SK-N-SH (cell line): ENCODE data around the gene SEMA4B.

Experiments
- CTCF ChIP-seq: fragments of 200-600 bp; sonication (generic); IDR thresholded peaks from 2 replicates; pipeline ENCODE4 v1.6.1; 2017; ENCODE audit warnings: antibody characterized with exemption, mild to moderate bottlenecking, moderate library complexity
- EP300 ChIP-seq, 2 experiments: IDR thresholded peaks; 2 replicates each; pipeline versions ENCODE4 v1.4.0 to v1.6.1; 2012; ENCODE audit warnings: borderline replicate concordance in 1 of 2, low read depth in 1 of 2, low read length in 1 of 2
- EZH2phosphoT487 ChIP-seq: fragments of 200-600 bp; sonication (generic); IDR thresholded peaks from 2 replicates; pipeline ENCODE4 v1.6.1; 2017; ENCODE audit warnings: low read depth, mixed run types, mild to moderate bottlenecking, antibody characterized with exemption, moderate library complexity, borderline replicate concordance
- GATA2 ChIP-seq: sonication (generic); formaldehyde crosslinking; IDR thresholded peaks from 2 replicates; pipeline ENCODE4 v1.5.0; 2020; ENCODE audit warnings: mild to moderate bottlenecking, missing genetic modification reagents
- MAX ChIP-seq: IDR thresholded peaks from 2 replicates; pipeline ENCODE4 v1.4.0; 2012; ENCODE audit warnings: low read depth
- MXI1 ChIP-seq: IDR thresholded peaks from 2 replicates; pipeline ENCODE4 v1.6.1; 2012; ENCODE audit warnings: mild to moderate bottlenecking, low read depth, low read length, improper control_type of control experiment
- PBX3 ChIP-seq: IDR thresholded peaks from 2 replicates; pipeline ENCODE4; 2012
- RAD21 ChIP-seq: IDR thresholded peaks from 2 replicates; pipeline ENCODE4 v1.6.1; 2012; ENCODE audit warnings: mild to moderate bottlenecking, low read length
- USF1 ChIP-seq: IDR thresholded peaks from 2 replicates; pipeline ENCODE4 v1.4.0; 2012; ENCODE audit warnings: low read depth, borderline replicate concordance

GRCh38 chr15:90192961-90193786 is 8.0 kb upstream of the SEMA4B start:
- TF ChIP-seq GATA2 (CRISPR knock-in tag) (no peak), PBX3 (no peak), MAX (no peak), MXI1 (no peak), RAD21 (no peak), USF1 (no peak), EZH2phosphoT487 (no peak), EP300 (IDR thresholded peaks at IDR 0.05; ENCODE audit: borderline replicate concordance in 1 of 2, low read depth in 1 of 2, low read length in 1 of 2) (no peak), CTCF (no peak)
